VCaP (cell line): ENCODE measurements around the gene OSR1.

ENCODE experiments used
- H3K27ac ChIP-seq: fragments of 450-650 bp; 2 replicates; pipeline ENCODE4 v1.5.1; 2017
- CTCF ChIP-seq: fragments of 450-650 bp; conservative IDR thresholded peaks from 2 replicates; pipeline ENCODE4 v1.5.1; 2017; ENCODE audit warnings: mild to moderate bottlenecking, moderate library complexity

Gene OSR1

DNA sequence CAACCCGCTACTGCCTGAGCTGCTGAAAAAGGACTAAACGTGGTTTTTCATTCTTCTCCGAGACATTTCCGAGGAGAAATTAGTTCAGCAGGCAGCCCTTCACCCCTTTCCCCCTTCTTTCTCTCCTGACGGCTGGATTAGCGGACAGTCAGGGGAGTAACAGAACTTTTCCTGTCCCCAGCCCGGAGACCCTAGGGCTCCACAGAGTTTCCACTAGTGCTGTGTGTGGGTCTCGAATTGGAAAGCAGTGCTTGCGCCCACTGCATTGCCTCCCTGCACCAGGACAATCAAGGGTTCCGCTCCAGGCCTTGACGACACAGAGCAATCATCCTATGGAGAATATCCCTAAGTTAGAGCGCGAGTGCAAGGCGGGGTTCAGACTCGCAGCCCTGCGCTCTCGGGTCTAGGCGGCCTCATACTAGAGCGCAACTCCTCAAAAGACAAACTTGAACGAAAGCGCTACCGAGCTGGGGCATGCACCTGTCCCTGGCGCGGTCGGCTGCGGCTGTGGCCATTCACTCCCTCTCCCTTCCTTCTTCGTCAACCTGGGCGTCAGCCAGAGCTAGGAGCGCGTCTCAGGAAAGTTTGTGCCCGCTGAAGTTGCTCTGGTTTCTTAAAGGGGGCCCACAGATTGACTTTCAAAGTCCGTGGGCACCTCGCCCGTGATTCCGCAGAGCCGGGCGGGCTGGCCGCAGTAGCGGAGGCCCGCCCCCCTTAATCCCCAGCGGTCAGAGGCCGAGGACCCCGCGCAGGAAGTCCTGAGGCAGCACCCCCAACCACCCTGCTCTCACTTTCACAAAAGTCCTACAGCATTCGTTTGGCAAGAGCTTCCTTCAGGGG lies 801 bp downstream of the OSR1 start:
- no peak for TF ChIP-seq CTCF
- H3K27ac ChIP-seq, result peak overlapping the region; percentile 52; the same call in 1 of the 2 replicates

- no peak for TF ChIP-seq CTCF
- no peak overlapping the region for H3K27ac ChIP-seq
Measured at GRCh38 chr2:19356545-19357401, 1.6 kb downstream of the OSR1 start.

DNA sequence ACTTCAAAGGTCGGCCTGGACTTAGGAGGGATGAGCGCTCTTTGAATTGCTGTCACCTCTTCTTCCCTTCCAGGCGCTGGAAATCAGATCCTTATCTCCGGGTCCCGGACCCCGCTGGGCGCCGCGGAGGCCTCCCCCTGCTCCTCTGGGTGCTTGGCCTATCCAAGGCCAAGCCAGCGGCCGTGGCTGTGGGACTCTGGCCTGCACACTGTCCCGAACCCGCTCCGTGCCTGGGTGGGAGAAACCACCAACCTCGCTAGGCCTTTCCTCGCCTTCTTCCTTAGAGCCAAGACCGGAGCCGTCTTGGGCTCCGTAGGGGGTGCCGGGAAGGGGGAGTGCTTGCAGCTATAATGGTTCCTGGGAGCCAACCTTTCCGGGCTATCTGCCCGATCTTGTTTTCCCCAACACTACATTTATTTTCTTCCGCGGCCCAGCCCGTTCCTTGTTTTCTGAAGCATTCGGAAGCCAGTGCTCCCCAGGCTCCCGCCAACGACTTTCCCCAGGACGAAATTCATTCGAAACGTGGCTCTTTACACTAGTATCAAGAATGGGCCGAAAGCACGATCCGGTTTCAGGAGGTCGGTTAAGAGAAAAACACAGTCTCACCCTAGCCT lies 2.4 kb downstream of the OSR1 start:
- H3K27ac ChIP-seq, result no peak overlapping the region
- TF ChIP-seq CTCF, result no peak

- TF ChIP-seq CTCF, result no peak
- no peak overlapping the region for H3K27ac ChIP-seq
Measured at GRCh38 chr2:19355416-19355821, 3.0 kb downstream of the OSR1 start.

DNA sequence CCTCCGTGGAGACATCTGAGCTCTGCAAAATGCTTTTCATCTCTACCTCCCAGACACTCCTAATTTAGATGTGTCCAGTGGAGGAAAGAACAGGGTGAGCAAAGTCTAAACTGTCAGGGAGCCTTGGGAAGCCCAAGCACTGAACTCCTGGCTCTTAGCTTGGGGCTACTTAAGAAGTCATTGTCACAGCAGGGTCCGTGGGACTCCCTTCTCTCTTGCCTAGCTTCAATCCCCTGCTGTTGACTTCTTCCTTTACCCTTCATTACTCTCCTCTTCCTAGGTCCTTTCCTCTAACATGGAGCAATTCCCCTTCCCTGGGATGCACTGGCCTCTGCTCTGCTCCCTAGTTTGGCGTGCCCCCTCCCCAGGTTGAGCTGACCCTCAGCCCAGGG lies 3.4 kb downstream of the OSR1 start:
- no peak for TF ChIP-seq CTCF
- H3K27ac ChIP-seq, result no peak overlapping the region

DNA sequence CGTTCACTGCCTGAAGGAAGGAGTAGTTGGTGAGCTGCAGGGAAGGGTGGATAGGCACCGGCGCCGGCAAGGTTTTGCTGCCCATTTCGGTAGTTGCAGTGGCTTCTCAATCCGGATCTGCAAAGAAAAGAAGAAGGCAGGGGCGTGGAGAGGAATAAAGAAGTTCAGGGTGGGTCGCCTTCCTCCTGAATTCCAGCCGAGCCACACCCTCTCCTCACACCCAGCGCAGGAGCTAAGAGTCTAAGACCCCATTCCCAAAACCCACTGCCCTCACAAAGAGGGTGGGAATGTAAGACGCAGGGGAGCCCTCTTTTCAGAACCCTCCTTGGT lies 4.7 kb downstream of the OSR1 start:
- no peak overlapping the region for H3K27ac ChIP-seq
- TF ChIP-seq CTCF, result no peak
